Aorta (tissue), 5 donors: Measurements from ENCODE around the gene TRIM15. TPM values are rescaled to one million over a fixed set of nuclear protein-coding genes. Genes with fewer than 3 reads are reported as not detected.
"Not testable (repeated sequence)": the region's sequence is repeated elsewhere in the genome, so short reads cannot be mapped to it uniquely, and the experiment has no call there.

Source experiments
- ATAC-seq: fragments of 200-7000 bp; cut with Tn5 transposase; one replicate; pipeline ENCODE4 v1.9.1; 2022; ENCODE audit warnings: moderate library complexity; ENCODE audit not compliant: low FRiP score
- DNase-seq, 2 donors: peaks; one replicate each; pipeline ENCODE4 v3.0.0-alpha.2; 2020
- H3K27ac ChIP-seq, 2 donors: one replicate each; pipeline ENCODE4 v1.5.1; 2013; ENCODE audit warnings: low read length in 2 of 2, mild to moderate bottlenecking in 2 of 2, moderate library complexity in 2 of 2, control low read depth in 1 of 2, inconsistent platforms in 1 of 2, low read depth in 1 of 2
- H3K27me3 ChIP-seq, 2 donors: one replicate each; pipeline ENCODE4 v1.6.1; 2013; ENCODE audit warnings: control low read depth in 1 of 2, low read length in 1 of 2, mild to moderate bottlenecking in 1 of 2, moderate library complexity in 1 of 2; ENCODE audit not compliant: insufficient read depth in 2 of 2, control insufficient read depth in 1 of 2
- H3K36me3 ChIP-seq, 2 donors: one replicate each; pipeline ENCODE4 v1.6.1; 2013; ENCODE audit warnings: control low read depth in 1 of 2, low read length in 1 of 2, mild to moderate bottlenecking in 1 of 2; ENCODE audit not compliant: insufficient read depth in 2 of 2, control insufficient read depth in 1 of 2
- H3K4me1 ChIP-seq, 2 donors: one replicate each; pipeline ENCODE4 v1.6.1; 2013; ENCODE audit warnings: low read length in 2 of 2, control low read depth in 1 of 2, mild to moderate bottlenecking in 1 of 2, moderate library complexity in 1 of 2; ENCODE audit not compliant: insufficient read depth in 2 of 2, control insufficient read depth in 1 of 2
- H3K4me3 ChIP-seq, 2 donors: one replicate each; pipeline ENCODE4 v1.5.1; 2013; ENCODE audit warnings: low read length in 2 of 2, control low read depth in 1 of 2, mild to moderate bottlenecking in 1 of 2
- H3K9me3 ChIP-seq: one replicate; pipeline ENCODE4 v1.6.1; 2013; ENCODE audit warnings: mild to moderate bottlenecking, low read length; ENCODE audit not compliant: control insufficient read depth
- WGBS, 2 donors: extraction: QIAGEN DNeasy Blood & Tissue Kit; methylation state at CpG; one replicate each; pipeline ENCODE4 v1.1.7; 2013; 5-methylcytosine and 5-hydroxymethylcytosine counted together
- intact Hi-C, 2 donors: fragments of 100-400 bp; cut with DNase I; formaldehyde crosslinking; loops; one replicate each; pipeline versions ENCODE4 v1.14.2 to v1.15.0; 2022
- polyA plus RNA-seq, 2 donors: library from polyadenylated mRNA; stranded (reverse); fragments of 200-250 nt; gene quantifications; one replicate each; pipeline ENCODE4 v1.2.3, GENCODE V29; 2013
- total RNA-seq, 2 donors: library from RNA; stranded (reverse); fragmentation: NEBNext Ultra II Directional; extraction: Animal tissue kit (Norgen Biotek cat#: 25700); gene quantifications; one replicate each; pipeline ENCODE4 v1.2.1, GENCODE V29; 2021
- donor health status: healthy with polysubstance abuse.
- donor health status: Bipolar disorder and iron deficiency.
- donor health status: DM: no; HTN: no; CAD: no.
- donor health status: DM: no; HTN: no; CAD: no.
- donor health status: DM: yes; HTN: yes; CAD: no.

TRIM15 gene
- total and polyA plus RNA-seq, 4 donors = 1.6 to 7.0 TPM; not detected in 2

- H3K27ac ChIP-seq = no peak overlapping the region
- peak overlapping the region; percentile 74 to 83 for H3K4me3 ChIP-seq
- H3K27me3 ChIP-seq = no peaks in the 10 kb centered on the region
- DNase-seq = no peak
- H3K36me3 ChIP-seq = no peaks in the 10 kb centered on the region
- 45 to 46% methylated on average over 3 of the region's 3 CpGs for WGBS, 2 donors
- intact Hi-C loops = loop anchor here (2.0 to 10.0 kb wide), 3 partner anchors 47 to 115 kb away; partner anchors contain the start of gene TRIM39 (in 2 of the 2)
- peaks cover 0 to 6% of the 10 kb centered on the region in 2 donors for H3K4me1 ChIP-seq
- no peak for ATAC-seq
- no peaks in the 10 kb centered on the region for H3K9me3 ChIP-seq
These were observed 48.6 kb downstream of the TRIM15 start for GRCh38 chr6:30211899-30212298.

GRCh38 chr6:30212865-30213666 lies 49.7 kb downstream of the TRIM15 start, which contains the start of gene TRIM26:
Gene TRIM26, minus strand, starts transcription at chr6:30213406. Its CDS starts 14,303 bp downstream, at chr6:30199103.
- 0% methylated on average over 53 to 59 of the region's 59 CpGs for WGBS, 2 donors
- ATAC-seq = peak; percentile 98

GRCh38 chr6:30213667-30213956 lies 50.3 kb downstream of the TRIM15 start:
- peak overlapping the region; percentile 78 to 83 for H3K27ac ChIP-seq
- H3K4me3 ChIP-seq = peak overlapping the region; percentile 10 to 67
- WGBS, 2 donors = 0% methylated on average over 12 of the region's 12 CpGs
- H3K4me1 ChIP-seq = peaks cover 0 to 6% of the 10 kb centered on the region in 2 donors
- no peaks in the 10 kb centered on the region for H3K9me3 ChIP-seq
- DNase-seq (no peak), ATAC-seq (no peak)
- intact Hi-C loops = loop anchor here (2.0 to 10.0 kb wide), 3 partner anchors 45 to 114 kb away; partner anchors contain the start of gene TRIM39 (in 2 of the 2)
- no peaks in the 10 kb centered on the region for H3K36me3 ChIP-seq
- no peaks in the 10 kb centered on the region for H3K27me3 ChIP-seq

More at GRCh38 chr6:30212865-30213666, 49.7 kb downstream of the TRIM15 start, which contains the start of gene TRIM26:
- H3K4me3 ChIP-seq = peak within 1 kb of the TSS; percentile 74 to 83
- H3K4me1 ChIP-seq = peaks cover 0 to 6% of the 10 kb centered on the region in 2 donors
- no peaks in the 10 kb centered on the region for H3K36me3 ChIP-seq
- intact Hi-C loops = loop anchor here (2.0 to 10.0 kb wide), 3 partner anchors 46 to 114 kb away; partner anchors contain the start of gene TRIM39 (in 2 of the 2)
- DNase-seq = peak; percentile 98
- H3K9me3 ChIP-seq = no peaks in the 10 kb centered on the region
- H3K27me3 ChIP-seq = no peaks in the 10 kb centered on the region
- peak within 1 kb of the TSS; percentile 78 to 83 for H3K27ac ChIP-seq

- 1% methylated on average over 45 of the region's 45 CpGs for WGBS, 2 donors
- H3K9me3 ChIP-seq = no peaks in the 10 kb centered on the region
- DNase-seq (peak; percentile 94 to 95), ATAC-seq (peak; percentile 96)
- peaks cover 0 to 6% of the 10 kb centered on the region in 2 donors for H3K4me1 ChIP-seq
- no peaks in the 10 kb centered on the region for H3K27me3 ChIP-seq
- H3K4me3 ChIP-seq = peak overlapping the region; percentile 10 to 67
- H3K27ac ChIP-seq = peak overlapping the region; percentile 78 to 83
- H3K36me3 ChIP-seq = no peaks in the 10 kb centered on the region
- intact Hi-C loops = loop anchor here (2.0 to 10.0 kb wide), 3 partner anchors 45 to 113 kb away; partner anchors contain the start of gene TRIM39 (in 2 of the 2)
These were observed 50.8 kb downstream of the TRIM15 start for GRCh38 chr6:30213957-30214656.

- peak overlapping the region in 1 of 2 donors; percentile 67 for H3K4me3 ChIP-seq
- 68 to 72% methylated on average over 13 to 14 of the region's 14 CpGs for WGBS, 2 donors
- peaks cover 0 to 6% of the 10 kb centered on the region in 2 donors for H3K4me1 ChIP-seq
- H3K27me3 ChIP-seq = no peaks in the 10 kb centered on the region
- no peaks in the 10 kb centered on the region for H3K36me3 ChIP-seq
- ATAC-seq (no peak), DNase-seq (no peak)
- H3K27ac ChIP-seq = peak overlapping the region in 1 of 2 donors; percentile 61
- H3K9me3 ChIP-seq = no peaks in the 10 kb centered on the region
- intact Hi-C loops = loop anchor here (5.0 to 10.0 kb wide), 2 partner anchors 110 to 113 kb away; partner anchors contain the start of gene TRIM39 (in 2 of the 2)
These were observed 51.3 kb downstream of the TRIM15 start for GRCh38 chr6:30214657-30214982.

- intact Hi-C loops = loop anchor here (5.0 to 10.0 kb wide), 2 partner anchors 109 to 181 kb away; partner anchors contain the start of gene TRIM39 (in 1 of the 2)
- no peak for DNase-seq
- WGBS, 2 donors = 69 to 76% methylated on average over 3 of the region's 3 CpGs
These were observed 52.8 kb downstream of the TRIM15 start for GRCh38 chr6:30216096-30216495.

GRCh38 chr6:30219244-30219643 lies 55.9 kb downstream of the TRIM15 start:
- Histone ChIP-seq H3K4me1 (no peaks in the 10 kb centered on the region), H3K9me3 (peaks cover 1% of the 10 kb centered on the region), H3K27ac (no peak overlapping the region), H3K4me3 (no peak overlapping the region), H3K36me3 (no peaks in the 10 kb centered on the region), H3K27me3 (no peaks in the 10 kb centered on the region)
- DNase-seq = no peak
- intact Hi-C loops = loop anchor here (5.0 to 10.0 kb wide), 2 partner anchors 106 to 178 kb away; partner anchors contain the start of gene TRIM39 (in 1 of the 2)
- WGBS, 2 donors = 0% methylated on average over 1 of the region's 1 CpG
- ATAC-seq = no peak

More at GRCh38 chr6:30216096-30216495, 52.8 kb downstream of the TRIM15 start:
- H3K4me3 ChIP-seq = no peak overlapping the region
- H3K4me1 ChIP-seq = peaks cover 0 to 3% of the 10 kb centered on the region in 2 donors
- H3K36me3 ChIP-seq = no peaks in the 10 kb centered on the region
- no peaks in the 10 kb centered on the region for H3K9me3 ChIP-seq
- no peaks in the 10 kb centered on the region for H3K27me3 ChIP-seq
- no peak for ATAC-seq
- no peak overlapping the region for H3K27ac ChIP-seq

- WGBS, 2 donors = 86% methylated on average over 6 of the region's 6 CpGs
- ATAC-seq, H3K4me3 ChIP-seq, DNase-seq, H3K4me1 ChIP-seq, H3K27ac ChIP-seq, H3K9me3 ChIP-seq, intact Hi-C loops, H3K36me3 ChIP-seq, H3K27me3 ChIP-seq: not testable (repeated sequence)
These were observed 58.0 kb downstream of the TRIM15 start for GRCh38 chr6:30221395-30221794.
